ENCODE measurements around the gene ZNF346.

GRCh38 chr5:177081859-177082258 is 59.4 kb downstream of the ZNF346 start:
- TF ChIP-seq, protein P1, sequence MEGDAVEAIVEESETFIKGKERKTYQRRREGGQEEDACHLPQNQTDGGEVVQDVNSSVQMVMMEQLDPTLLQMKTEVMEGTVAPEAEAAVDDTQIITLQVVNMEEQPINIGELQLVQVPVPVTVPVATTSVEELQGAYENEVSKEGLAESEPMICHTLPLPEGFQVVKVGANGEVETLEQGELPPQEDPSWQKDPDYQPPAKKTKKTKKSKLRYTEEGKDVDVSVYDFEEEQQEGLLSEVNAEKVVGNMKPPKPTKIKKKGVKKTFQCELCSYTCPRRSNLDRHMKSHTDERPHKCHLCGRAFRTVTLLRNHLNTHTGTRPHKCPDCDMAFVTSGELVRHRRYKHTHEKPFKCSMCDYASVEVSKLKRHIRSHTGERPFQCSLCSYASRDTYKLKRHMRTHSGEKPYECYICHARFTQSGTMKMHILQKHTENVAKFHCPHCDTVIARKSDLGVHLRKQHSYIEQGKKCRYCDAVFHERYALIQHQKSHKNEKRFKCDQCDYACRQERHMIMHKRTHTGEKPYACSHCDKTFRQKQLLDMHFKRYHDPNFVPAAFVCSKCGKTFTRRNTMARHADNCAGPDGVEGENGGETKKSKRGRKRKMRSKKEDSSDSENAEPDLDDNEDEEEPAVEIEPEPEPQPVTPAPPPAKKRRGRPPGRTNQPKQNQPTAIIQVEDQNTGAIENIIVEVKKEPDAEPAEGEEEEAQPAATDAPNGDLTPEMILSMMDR (IDR thresholded peaks at IDR 0.05) = no peak
- TF ChIP-seq POLR2AphosphoS5 (IDR thresholded peaks at IDR 0.05) = no peak
